Peyer's patch (tissue), 4 donors: Measurements from ENCODE around the gene CRLF1.

Experiments
- CTCF ChIP-seq, 6 experiments: fragments of 450-650 bp in 4 of 6; fragments of 200-600 bp in 2 of 6; sonication (generic) in 1 of 6; IDR thresholded peaks; one replicate each; pipeline ENCODE4 v1.5.1; 2017 to 2019; ENCODE audit warnings: antibody characterized with exemption in 6 of 6, mild to moderate bottlenecking in 3 of 6, moderate library complexity in 1 of 6
- POLR2A ChIP-seq, 2 donors: fragments of 450-650 bp; IDR thresholded peaks; one replicate each; pipeline ENCODE4 v1.5.1; 2017; ENCODE audit warnings: antibody characterized with exemption in 2 of 2, mild to moderate bottlenecking in 2 of 2, moderate library complexity in 2 of 2

GRCh38 chr19:18568367-18568766, 38.2 kb downstream of the CRLF1 start:
- no peak for TF ChIP-seq CTCF (IDR thresholded peaks at IDR 0.05)
- TF ChIP-seq POLR2A (IDR thresholded peaks at IDR 0.05): no peak
